Globus pallidus (tissue), 1 donor: ENCODE measurements around the gene LRRC42.
"Not testable (repeated sequence)": the region's sequence is repeated elsewhere in the genome, so short reads cannot be mapped to it uniquely, and the experiment has no call there.

Experiments used
- DNase-seq: peaks from one replicate; pipeline ENCODE4 v3.0.0-alpha.2; 2015; ENCODE audit warnings: low spot score

Gene LRRC42

DNA sequence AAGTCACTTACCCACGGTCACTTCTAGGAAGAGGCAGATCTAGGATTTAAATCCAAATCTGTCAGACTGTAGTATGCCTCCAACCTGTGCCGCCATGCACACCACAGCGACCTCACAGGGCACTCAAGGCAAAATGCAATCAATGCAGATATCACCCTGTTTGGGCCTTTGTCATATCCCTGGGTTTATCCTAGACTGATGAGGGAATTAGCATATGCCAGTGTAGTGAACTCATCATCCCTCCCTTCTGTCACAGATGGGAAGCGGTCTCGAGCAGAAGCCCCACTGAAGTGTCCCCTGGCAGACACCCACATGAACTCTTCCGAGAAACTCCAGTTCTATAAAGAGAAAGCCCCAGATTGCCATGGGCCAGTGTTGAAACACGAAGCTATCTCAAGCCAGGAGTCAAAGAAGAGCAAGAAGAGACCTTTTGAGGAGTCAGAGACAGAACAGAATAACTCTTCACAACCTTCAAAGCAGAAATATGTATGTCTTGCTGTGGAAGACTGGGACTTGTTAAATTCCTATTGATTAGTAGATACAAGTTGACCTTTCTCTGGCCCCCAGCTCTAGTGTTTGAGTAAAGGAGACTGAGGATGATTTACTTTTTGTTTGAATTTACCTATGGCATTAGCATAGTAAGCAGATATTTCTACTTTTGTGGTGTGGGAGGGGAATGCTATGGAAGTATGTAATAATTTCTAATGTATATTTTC, 21.4 kb downstream of the LRRC42 start:
- DNase-seq = no peak

DNA sequence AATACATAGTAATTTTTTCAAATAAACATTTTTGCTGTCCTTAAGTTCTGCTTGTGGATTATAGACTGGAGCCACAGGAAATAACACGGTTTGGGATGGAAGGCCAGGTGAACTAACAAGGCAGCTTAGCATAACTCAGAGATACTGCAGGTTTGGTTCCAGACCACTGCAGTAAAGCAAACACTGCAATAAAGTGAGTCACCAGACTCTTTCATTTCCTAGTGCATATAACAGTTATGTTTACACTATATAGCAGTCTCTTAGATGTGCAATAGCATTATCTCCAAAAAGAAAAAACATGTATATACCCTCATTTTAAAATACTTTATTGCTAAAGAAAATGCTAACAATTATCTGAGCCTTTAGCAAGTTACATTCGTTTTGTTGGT, 22.0 kb downstream of the LRRC42 start:
- no peak for DNase-seq

- not testable (repeated sequence) for DNase-seq
These were observed 23.2 kb downstream of the LRRC42 start for GRCh38 chr1:53969323-53969722.

DNA sequence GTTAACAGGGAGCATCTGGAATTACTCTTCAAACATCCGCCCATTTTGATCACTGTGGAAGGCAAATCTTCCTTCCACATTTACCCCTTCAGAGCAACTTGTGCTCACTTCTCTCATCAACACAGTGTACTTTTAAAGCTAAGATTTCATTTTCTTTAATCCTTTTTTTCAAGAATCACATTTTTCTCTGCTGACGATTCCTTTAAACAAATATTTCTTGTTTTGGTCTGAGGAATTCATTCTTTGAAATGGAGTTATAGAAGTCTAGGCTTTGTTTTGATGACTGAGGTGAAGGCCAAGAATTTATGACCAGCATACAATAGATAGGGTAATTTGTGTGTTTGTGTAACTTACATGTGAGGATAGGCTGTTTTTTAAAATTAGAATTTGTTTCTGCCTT, 25.6 kb downstream of the LRRC42 start:
- no peak for DNase-seq

DNA sequence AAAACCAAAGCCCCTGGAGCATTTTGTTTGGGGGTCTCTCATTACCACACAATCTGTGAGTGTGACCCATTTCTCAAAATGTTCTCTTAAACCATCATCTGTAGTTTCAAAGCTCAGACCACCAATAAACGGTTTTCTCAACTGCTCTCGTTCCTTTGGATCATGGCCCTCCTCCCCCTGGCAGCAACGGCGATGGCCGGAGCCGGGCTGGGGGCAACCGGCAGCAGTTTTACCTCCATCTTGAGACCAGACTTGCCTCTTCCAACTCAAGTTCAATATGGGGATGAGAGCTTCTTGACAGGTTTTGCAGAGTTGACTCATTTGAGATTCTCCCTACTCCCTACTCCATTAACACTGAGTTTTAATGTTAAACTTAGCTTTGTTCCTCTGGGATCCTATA, 29.7 kb downstream of the LRRC42 start:
- no peak for DNase-seq

GRCh38 chr1:53979712-53980450, 33.7 kb downstream of the LRRC42 start:
- DNase-seq = no peak

DNA sequence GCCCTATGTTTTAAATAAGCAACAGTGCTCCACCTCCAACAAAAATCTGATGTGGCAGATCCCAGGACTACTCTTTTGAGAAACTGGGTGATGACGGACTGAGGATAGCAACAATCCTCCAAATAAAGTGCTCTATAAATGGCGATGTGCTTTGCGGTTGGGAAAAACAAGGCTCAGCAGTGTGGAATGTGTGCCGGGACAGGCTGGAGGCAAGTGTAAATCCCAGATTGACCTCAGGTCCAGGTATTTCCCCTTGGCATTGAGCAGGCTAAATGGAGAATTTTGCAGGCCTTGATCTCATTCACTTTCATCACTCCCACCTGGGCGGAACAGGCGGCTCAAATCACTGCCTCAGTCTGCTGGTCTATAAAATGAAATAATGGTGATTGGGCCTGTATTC, 35.1 kb downstream of the LRRC42 start:
- no peak for DNase-seq

GRCh38 chr1:53982034-53982762, 36.0 kb downstream of the LRRC42 start:
- no peak for DNase-seq

- DNase-seq = no peak
These were observed 36.6 kb downstream of the LRRC42 start for GRCh38 chr1:53982763-53983104.

DNA sequence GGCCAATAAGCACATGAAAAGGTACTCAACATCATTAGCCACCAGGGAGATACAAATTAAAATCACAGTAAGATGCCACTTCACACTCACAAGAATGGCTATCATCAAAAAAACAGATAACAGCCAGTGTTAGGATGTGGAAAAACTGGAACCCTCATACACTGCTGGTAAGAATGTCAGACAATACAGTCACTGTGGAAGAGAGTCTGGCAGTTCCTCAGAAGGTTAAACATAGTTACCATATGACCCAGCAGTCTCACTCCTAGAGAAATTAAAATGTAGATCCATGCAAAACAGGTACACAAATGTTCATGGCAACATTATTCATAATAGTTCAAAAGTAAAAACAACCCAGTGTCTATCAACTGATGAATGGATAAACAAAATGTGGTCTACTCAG, 38.6 kb downstream of the LRRC42 start:
- no peak for DNase-seq

DNA sequence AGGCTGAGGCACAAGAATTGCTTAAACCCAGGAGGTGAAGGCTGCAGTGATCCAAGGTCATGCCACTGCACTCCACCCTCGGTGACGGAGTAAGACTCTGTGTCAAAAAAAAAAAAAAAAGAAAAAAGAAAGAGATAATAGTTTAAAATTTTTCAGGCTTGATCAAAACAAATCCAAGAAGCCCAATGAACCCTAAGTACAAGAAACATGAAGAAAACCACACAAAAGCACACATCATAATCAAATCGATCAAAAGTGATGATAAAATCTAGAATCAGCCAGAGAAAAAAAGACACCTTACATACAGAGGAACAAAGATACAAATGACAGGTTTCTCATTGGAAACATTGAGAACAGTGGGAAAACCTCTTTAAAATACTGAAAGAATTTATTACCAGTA, 40.3 kb downstream of the LRRC42 start:
- no peak for DNase-seq

GRCh38 chr1:53987880-53988279, 41.7 kb downstream of the LRRC42 start:
- no peak for DNase-seq

DNA sequence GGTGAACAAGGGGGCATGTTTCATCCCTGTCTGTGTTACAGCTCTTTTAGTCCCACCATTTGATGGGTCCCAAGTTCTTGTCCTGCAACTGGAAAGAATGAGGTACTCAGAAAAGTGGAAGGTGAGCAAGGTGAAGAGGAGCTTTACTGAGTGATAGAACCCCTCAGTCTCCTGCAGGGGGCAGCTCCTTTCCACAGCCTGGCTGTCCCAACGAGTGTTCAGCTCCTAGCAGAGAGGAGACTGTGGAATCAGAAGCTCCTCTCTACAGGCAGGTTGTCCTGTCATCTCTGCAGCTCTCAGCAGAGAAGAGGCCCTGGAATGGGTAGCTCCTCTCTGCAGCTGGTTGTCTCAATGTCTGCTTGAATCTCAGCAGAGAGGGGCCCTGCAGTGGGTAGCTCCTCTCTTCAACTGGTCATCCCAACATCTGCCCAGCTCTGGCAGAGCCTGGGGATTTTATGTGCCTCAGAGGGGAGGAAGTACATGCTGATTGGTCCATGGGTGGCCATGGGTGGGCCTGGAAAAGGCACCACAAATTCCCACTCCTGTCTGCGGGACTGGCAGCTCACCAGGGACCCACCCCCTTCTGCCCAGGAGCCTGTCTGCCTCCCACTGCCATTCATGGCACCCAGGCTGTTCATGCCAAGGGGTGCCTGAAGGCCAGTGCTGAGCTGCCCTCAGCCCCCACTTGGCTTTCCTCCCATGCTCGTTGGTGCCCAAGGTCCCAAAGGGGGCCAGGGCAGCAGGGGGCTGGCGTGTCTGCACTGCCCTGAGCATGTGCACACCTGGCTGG, 46.1 kb downstream of the LRRC42 start:
- DNase-seq = peak; percentile 31

DNA sequence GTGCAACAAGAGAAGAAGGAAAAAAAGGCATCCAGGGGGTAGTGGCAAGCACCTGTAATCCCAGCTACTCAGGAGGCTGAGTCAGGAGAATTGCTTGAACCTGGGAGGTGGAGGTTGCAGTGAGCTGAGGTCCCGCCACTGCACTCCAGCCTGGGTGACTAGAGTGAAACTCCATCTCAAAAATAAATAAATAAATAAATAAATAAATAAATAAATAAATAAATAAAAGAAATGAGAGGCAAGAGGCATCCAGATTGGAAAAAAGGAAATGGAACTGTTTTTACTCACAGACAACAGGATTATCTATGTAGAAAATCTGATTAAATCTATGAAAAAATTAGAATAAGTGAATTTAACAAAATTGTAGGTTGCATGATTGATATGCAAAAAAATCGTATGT, 48.4 kb downstream of the LRRC42 start:
- DNase-seq = not testable (repeated sequence)

- DNase-seq = no peak
These were observed 49.5 kb downstream of the LRRC42 start for GRCh38 chr1:53995683-53996082.

GRCh38 chr1:53998223-53998622, 52.1 kb downstream of the LRRC42 start:
- DNase-seq = no peak

GRCh38 chr1:53999920-54000319, 53.8 kb downstream of the LRRC42 start:
- no peak for DNase-seq

DNA sequence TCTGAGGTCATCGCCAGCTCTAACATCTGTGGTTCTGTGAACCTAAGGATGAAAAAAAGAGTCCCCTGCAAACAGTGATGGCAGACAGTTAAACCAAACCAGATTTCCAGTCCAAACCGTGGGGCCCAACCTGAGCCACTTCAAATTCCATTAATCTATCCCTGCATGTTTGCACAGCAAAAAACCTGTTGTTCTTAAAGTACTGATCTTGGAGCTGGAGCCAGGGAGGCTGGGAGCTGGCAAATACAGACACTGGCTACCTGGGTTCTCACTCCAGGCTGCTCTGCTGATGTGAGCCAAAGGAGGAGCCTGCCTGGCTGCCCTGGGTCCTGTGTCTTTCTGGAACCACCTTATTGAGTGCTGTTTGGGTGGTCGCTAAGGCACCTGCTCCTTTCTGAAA, 55.4 kb downstream of the LRRC42 start:
- DNase-seq = no peak

- DNase-seq = no peak
These were observed 56.5 kb downstream of the LRRC42 start for GRCh38 chr1:54002544-54003248.

DNA sequence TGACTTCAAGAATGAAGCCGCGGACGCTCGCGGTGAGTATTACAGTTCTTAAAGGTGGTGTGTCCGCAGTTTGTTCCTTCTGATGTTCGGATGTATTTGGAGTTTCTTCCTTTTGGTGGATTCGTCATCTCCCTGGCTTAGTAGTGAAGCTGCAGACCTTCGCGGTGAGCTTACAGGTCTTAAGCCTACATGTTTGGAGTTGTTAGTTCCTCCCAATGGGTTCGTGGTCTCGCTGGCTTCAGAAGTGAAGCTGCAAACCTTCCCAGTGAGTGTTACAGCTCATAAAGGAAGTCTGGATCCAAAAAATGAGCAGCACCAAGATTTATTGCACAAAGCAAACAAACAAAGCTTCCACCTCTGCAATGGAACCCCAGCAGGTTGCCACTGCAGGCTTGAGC, 57.1 kb downstream of the LRRC42 start:
- DNase-seq = no peak

DNA sequence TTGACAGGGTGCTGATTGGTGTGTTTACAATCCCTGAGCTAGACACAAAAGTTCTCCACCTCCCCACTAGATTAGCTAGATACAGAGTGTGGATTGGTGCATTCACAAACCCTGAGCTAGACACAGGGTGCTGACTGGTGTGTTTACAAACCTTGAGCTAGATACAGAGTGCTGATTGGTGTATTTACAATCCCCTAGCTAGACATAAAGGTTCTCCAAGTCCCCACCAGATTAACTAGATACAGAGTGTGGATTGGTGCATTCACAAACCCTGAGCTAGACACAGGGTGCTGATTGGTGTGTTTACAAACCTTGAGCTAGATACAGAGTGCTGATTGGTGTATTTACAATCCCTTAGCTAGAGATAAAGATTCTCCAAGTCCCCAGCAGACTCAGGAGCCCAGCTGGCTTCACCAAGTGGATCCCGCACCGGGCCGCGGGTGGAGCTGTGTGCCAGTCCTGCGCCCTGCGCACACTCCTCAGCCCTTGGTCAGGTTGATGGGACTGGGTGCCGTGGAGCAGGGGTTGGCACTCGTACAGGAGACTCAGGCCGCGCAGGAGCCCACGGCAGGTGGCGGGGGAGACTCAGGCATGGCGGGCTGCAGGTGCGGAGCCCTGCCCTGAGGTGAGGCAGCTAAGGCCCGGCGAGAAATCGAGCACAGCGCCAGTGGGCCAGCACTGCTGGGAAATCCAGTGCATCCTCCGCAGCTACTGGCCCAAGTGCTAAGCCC, 57.8 kb downstream of the LRRC42 start:
- not testable (repeated sequence) for DNase-seq
